GM19351 (cell line): ENCODE results near the gene LMTK3.
"Not testable (repeated sequence)": the region's sequence is repeated elsewhere in the genome, so short reads cannot be mapped to it uniquely, and the experiment has no call there.

Experiments used
- ATAC-seq: cut with Tn5 transposase; IDR thresholded peaks from one replicate; pipeline ENCODE4 v1.9.1; 2021; ENCODE audit warnings: mild to moderate bottlenecking, moderate library complexity; ENCODE audit not compliant: unreplicated experiment

Gene LMTK3

GRCh38 chr19:48490981-48491792 lies 20.4 kb downstream of the LMTK3 start:
- ATAC-seq, result no peak

- ATAC-seq, result no peak
These were observed 21.9 kb downstream of the LMTK3 start for GRCh38 chr19:48489608-48490216.

GRCh38 chr19:48488478-48488877 lies 23.2 kb downstream of the LMTK3 start:
- not testable (repeated sequence) for ATAC-seq

- ATAC-seq, result no peak
These were observed 23.7 kb downstream of the LMTK3 start for GRCh38 chr19:48487948-48488347.

- no peak for ATAC-seq
These were observed 24.1 kb downstream of the LMTK3 start for GRCh38 chr19:48487544-48487943.

- ATAC-seq, result not testable (repeated sequence)
These were observed 24.9 kb downstream of the LMTK3 start for GRCh38 chr19:48486706-48487105.

GRCh38 chr19:48484931-48485612 lies 26.6 kb downstream of the LMTK3 start:
- no peak for ATAC-seq

GRCh38 chr19:48484247-48484893 lies 27.3 kb downstream of the LMTK3 start:
- no peak for ATAC-seq

- no peak for ATAC-seq
These were observed 28.3 kb downstream of the LMTK3 start for GRCh38 chr19:48483301-48483700.

GRCh38 chr19:48481846-48482639 lies 29.6 kb downstream of the LMTK3 start:
- ATAC-seq, result no peak

GRCh38 chr19:48480558-48481500 lies 30.8 kb downstream of the LMTK3 start:
- no peak for ATAC-seq

GRCh38 chr19:48480183-48480557 lies 31.5 kb downstream of the LMTK3 start:
- no peak for ATAC-seq

- ATAC-seq, result no peak
These were observed 31.9 kb downstream of the LMTK3 start for GRCh38 chr19:48479686-48480085.

- no peak for ATAC-seq
These were observed 33.0 kb downstream of the LMTK3 start for GRCh38 chr19:48478339-48479256.

GRCh38 chr19:48477698-48478338 lies 33.8 kb downstream of the LMTK3 start:
- no peak for ATAC-seq

- ATAC-seq, result no peak
These were observed 34.5 kb downstream of the LMTK3 start for GRCh38 chr19:48477067-48477685.

GRCh38 chr19:48476176-48476575 lies 35.5 kb downstream of the LMTK3 start:
- no peak for ATAC-seq
